PC-9 (cell line): ENCODE data around the gene ADAT1.

Source experiments
- CTCF ChIP-seq: fragments of 200-600 bp; sonication (generic); conservative IDR thresholded peaks from 2 replicates; pipeline ENCODE4 v1.6.1; 2017; ENCODE audit warnings: mixed run types, antibody characterized with exemption, mild to moderate bottlenecking, moderate library complexity
- EZH2 ChIP-seq: fragments of 200-600 bp; sonication (generic); IDR thresholded peaks from 2 replicates; pipeline ENCODE4 v1.8.0; 2017; ENCODE audit warnings: antibody characterized with exemption, low read depth

GRCh38 chr16:75606507-75606906 is 16.6 kb downstream of the ADAT1 start:
- TF ChIP-seq CTCF (no peak), EZH2 (no peak)
